GM21515 (cell line): ENCODE results near the gene TNRC6C.
"Not testable (repeated sequence)": the region's sequence is repeated elsewhere in the genome, so short reads cannot be mapped to it uniquely, and the experiment has no call there.

ENCODE experiments used
- ATAC-seq: cut with Tn5 transposase; IDR thresholded peaks from one replicate; pipeline ENCODE4 v1.9.1; 2021; ENCODE audit not compliant: unreplicated experiment

The TNRC6C gene

GRCh38 chr17:78133971-78134898 lies 175.7 kb downstream of the TNRC6C start:
- ATAC-seq: no peak

DNA sequence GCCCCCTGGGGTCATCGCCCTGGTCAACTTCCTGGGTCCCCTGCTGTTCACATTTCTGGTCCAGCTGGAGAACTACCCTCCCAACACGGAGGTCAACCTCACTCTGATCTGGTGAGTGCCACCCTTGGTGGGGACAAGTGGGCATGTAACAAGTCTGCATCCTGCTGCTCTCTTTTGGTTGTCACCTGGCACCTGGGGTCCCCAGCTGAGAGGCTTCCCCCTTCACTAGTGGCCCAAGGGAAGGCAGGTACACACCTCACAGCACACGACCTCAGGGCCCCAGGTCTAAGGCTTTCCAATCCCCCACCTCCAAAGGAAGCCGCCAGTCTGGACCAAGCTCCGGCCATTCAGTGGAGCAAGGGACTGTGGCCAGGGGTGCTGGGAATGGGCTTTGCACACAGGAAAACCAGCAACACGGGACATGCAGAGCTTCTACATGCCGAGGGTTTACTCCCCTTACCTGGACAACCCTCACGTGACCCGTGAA lies 176.4 kb downstream of the TNRC6C start:
- ATAC-seq: no peak

- ATAC-seq: no peak
Observed at GRCh38 chr17:78135858-78136500, 177.5 kb downstream of the TNRC6C start.

- ATAC-seq: no peak
Observed at GRCh38 chr17:78137392-78138203, 179.1 kb downstream of the TNRC6C start.

DNA sequence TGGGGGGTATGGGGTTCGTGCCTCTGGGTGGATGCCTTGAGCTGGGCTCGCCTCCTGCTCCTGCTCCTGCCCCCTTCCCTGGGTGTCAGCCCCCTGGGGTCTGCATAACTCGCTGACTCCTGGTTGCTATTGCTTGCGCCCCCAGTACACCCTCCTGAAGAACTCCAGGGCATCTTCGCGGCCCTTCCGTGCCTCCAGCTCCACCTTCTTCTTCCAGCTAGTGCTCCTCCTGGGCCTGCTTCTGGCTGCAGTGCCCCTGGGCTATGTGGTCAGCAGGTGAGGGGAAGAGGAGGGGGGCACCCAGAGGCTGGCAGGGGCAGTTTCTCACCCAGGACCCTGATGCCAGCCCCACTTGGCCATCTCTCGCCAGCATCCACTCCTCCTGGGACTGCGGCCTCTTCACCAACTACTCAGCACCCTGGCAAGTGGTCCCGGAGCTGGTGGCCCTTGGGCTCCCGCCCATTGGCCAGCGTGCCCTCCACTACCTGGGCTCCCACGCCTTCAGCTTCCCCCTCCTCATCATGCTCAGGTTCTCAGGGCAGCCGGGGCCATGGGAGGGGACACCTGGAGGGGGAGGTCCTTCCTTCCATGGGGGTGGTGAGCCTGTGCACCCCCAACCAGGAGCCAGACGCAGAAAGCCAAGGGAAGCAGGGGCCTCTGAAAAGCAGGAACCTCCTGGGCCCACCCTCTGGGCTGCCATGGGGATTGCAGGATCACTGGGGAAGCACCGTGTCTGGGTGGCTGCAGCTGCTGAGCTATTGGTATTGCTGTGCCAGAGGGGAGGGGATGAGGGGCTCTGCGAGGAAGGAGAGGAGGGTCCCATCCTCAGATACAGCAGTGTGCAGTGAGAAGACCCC lies 179.9 kb downstream of the TNRC6C start:
- ATAC-seq: no peak

GRCh38 chr17:78139861-78140168 lies 181.3 kb downstream of the TNRC6C start:
- ATAC-seq: not testable (repeated sequence)

GRCh38 chr17:78140169-78141051 lies 181.9 kb downstream of the TNRC6C start:
- peak; percentile 65 for ATAC-seq

DNA sequence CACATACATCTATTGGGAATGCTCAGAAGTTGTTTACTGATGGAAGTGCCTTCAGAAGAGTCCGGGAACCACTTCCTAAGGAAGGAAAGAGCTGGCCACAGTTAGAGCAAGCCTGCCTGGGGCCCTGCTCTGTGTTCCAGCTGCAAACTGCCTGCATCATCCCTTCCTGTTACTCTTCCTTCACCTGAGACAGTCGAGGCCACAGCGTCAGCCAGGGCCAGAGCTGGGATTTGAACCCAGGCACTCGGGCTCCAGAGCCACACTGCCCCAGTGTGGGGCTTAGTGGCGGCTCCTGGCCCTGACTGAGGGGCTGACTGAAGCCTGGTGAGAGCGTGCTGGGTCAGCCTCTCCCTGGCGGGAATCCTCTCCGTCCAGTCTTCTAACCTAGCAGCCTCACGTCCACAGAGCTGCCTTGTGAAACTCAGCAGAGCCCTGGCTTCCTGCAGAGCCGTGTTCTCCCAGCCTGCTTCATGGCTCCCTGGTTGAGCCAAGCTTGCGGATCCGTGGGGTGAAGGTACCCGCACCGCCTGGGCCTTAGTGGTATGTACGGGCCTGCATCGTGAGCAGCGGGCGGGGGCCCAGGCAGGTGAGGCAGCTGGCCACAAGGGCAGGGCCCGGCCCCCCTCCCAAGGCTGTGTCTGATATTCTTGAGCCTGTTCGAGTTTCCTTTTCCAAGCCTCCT lies 183.1 kb downstream of the TNRC6C start:
- ATAC-seq: no peak

DNA sequence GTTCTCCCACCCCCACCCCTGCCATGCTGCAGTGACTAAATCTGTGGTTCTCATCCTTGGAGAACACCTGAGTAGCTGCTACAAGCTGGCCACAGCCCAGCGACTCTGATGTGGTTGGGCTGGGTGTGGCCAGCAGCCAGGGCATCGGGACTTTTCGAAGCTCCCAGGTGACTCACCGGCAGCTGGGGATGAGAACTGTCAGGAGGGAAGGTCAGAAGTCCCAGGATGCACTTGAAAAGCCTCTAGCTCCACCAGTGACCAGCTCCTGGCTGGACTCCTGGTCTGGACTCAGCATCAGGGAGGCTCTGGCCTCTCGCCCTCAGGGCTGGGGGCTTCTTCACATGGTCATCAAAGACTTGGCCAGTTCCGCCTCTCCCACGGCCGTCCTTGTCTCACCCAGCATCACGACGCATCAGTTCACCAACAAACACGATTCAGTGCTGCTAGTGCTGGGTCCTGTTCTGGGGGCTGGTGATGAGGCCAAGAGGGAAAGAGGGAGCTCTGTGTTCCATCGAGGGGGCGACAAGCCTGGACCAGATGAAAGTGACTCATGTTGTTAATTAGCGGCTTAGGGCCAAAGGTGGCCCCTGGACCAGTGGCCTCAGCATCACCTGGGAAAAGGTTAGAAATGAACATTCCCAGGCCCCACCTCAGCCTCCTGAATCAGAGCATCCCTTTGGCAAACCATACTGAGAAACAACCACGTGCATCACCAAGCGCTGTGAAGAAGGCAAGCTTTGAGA lies 183.8 kb downstream of the TNRC6C start:
- no peak for ATAC-seq

DNA sequence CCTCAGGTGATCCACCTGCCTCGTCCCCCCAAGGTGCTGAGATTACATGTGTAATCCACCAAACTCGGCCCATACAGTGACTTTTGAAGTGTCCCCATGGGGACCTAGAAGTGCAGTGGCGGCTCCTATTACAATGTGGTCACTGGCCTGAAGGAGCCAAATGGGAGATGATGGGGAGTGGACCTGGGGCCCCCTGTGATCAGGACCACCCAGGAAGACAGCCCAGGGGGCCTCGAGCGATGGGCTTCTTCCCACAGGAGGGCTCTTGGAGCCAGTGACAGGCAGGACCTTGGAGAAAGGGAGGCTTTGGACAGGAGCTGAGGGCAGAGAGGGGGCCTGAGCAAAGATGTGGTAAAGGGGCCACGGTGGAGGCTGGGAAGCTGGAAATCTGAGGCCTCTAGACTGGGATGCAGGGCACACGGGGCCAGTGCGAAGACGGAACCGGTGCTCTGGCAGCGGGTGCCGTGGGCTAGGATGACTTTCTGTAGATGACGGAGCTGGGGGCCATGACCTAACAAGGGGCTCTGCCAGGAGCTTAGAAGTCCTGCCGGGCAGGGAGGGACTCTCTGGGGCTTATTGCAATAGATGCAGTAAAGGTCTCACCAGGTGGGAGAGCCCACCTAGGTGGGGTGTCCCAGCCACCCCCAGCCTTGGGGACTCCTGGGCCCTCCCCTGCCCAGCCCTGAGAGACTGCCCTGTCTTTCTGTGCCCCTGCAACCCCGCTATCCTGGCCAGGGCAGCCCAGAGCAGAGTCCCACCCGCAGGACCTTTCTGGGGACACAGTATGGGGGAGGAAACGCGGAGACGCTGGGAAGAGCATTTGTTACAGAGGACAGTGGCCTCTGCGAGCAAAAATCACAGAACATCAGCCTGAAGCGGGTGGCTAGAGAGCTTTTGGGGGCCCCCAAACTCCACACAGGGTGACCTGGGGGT lies 185.0 kb downstream of the TNRC6C start:
- ATAC-seq: no peak

- ATAC-seq: no peak
Observed at GRCh38 chr17:78144147-78144719, 185.7 kb downstream of the TNRC6C start.

GRCh38 chr17:78144736-78145641 lies 186.5 kb downstream of the TNRC6C start:
- no peak for ATAC-seq

GRCh38 chr17:78146471-78146869 lies 188.0 kb downstream of the TNRC6C start:
- ATAC-seq: no peak

- ATAC-seq: no peak
Observed at GRCh38 chr17:78146881-78147280, 188.4 kb downstream of the TNRC6C start.

- ATAC-seq: peak; percentile 38
Observed at GRCh38 chr17:78147315-78147998, 189.0 kb downstream of the TNRC6C start.
